Endodermal cell (in vitro differentiated cells): Measurements from ENCODE around the gene GNB1. TPM values are rescaled to one million over a fixed set of nuclear protein-coding genes. Genes with fewer than 3 reads are reported as not detected.

Source experiments
- DNase-seq: peaks from one replicate; pipeline ENCODE4 v3.0.0-alpha.2; 2017
- H3K27ac ChIP-seq: 2 replicates; pipeline ENCODE4 v1.5.1; 2013; ENCODE audit warnings: mild to moderate bottlenecking, low read depth, low read length, moderate library complexity
- H3K27me3 ChIP-seq: 2 replicates; pipeline ENCODE4 v1.6.1; 2013; ENCODE audit warnings: mild to moderate bottlenecking, low read length, moderate library complexity; ENCODE audit not compliant: insufficient read depth, control insufficient read depth, poor library complexity, severe bottlenecking
- H3K36me3 ChIP-seq: 2 replicates; pipeline ENCODE4 v1.7.0; 2013; ENCODE audit warnings: mild to moderate bottlenecking, low read length, moderate library complexity; ENCODE audit not compliant: control insufficient read depth, insufficient read depth
- H3K4me1 ChIP-seq: one replicate; pipeline ENCODE4 v1.7.0; 2013; ENCODE audit warnings: low read length; ENCODE audit not compliant: control insufficient read depth, insufficient read depth
- H3K4me3 ChIP-seq: 2 replicates; pipeline ENCODE4 v1.5.1; 2013; ENCODE audit warnings: mild to moderate bottlenecking, low read length, moderate library complexity
- H3K9ac ChIP-seq: 2 replicates; pipeline ENCODE4 v1.6.1; 2013; ENCODE audit warnings: mild to moderate bottlenecking, low read length, moderate library complexity; ENCODE audit not compliant: poor library complexity, severe bottlenecking; ENCODE audit errors: extremely low read depth
- H3K9me3 ChIP-seq: 2 replicates; pipeline ENCODE4 v1.6.1; 2013; ENCODE audit warnings: mild to moderate bottlenecking, low read length, moderate library complexity; ENCODE audit not compliant: control insufficient read depth
- H3K27ac Mint-ChIP-seq: 2 replicates; pipeline ENCODE4 v1.8.0; 2020; ENCODE audit warnings: mixed read lengths
- H3K27me3 Mint-ChIP-seq: 2 replicates; pipeline ENCODE4 v1.8.0; 2021; ENCODE audit warnings: mild to moderate bottlenecking, mixed read lengths; ENCODE audit not compliant: insufficient read depth
- H3K36me3 Mint-ChIP-seq: 2 replicates; pipeline ENCODE4 v1.8.0; 2020; ENCODE audit warnings: low read depth, mixed read lengths
- H3K4me1 Mint-ChIP-seq: 2 replicates; pipeline ENCODE4 v1.8.0; 2020; ENCODE audit warnings: mixed read lengths
- H3K4me3 Mint-ChIP-seq: 2 replicates; pipeline ENCODE4 v1.8.0; 2020; ENCODE audit warnings: mild to moderate bottlenecking, moderate library complexity, mixed read lengths
- H3K9me3 Mint-ChIP-seq: 2 replicates; pipeline ENCODE4 v1.8.0; 2020; ENCODE audit warnings: mild to moderate bottlenecking, mixed read lengths
- WGBS, 2 experiments: methylation state at CpG; one replicate each; pipeline versions ENCODE4 v1.1.5 to v1.1.7; 2013; ENCODE audit warnings: missing lambda C conversion rate in 2 of 2, mixed read lengths in 1 of 2; ENCODE audit not compliant: insufficient coverage in 1 of 2, insufficient read length in 1 of 2; 5-methylcytosine and 5-hydroxymethylcytosine counted together
- total RNA-seq, 2 donors: library from RNA; stranded (reverse); fragmentation: NEBNext Ultra II Directional in 1 of 2; extraction: Animal tissue kit (Norgen Biotek cat#: 25700) in 1 of 2; gene quantifications; 2 replicates in 1 of 2; 3 replicates in 1 of 2; pipeline ENCODE4 v1.2.1, GENCODE V29; 2021
- TF ChIP-seq, protein P1 (sequence below): fragments of 200-600 bp; sonication (generic); conservative IDR thresholded peaks from 2 replicates; pipeline ENCODE4 v1.5.0; 2021; ENCODE audit warnings: antibody characterized with exemption, mild to moderate bottlenecking

Gene GNB1
- total RNA-seq, 2 donors from 2014 or later: 369 to 371 TPM

DNA sequence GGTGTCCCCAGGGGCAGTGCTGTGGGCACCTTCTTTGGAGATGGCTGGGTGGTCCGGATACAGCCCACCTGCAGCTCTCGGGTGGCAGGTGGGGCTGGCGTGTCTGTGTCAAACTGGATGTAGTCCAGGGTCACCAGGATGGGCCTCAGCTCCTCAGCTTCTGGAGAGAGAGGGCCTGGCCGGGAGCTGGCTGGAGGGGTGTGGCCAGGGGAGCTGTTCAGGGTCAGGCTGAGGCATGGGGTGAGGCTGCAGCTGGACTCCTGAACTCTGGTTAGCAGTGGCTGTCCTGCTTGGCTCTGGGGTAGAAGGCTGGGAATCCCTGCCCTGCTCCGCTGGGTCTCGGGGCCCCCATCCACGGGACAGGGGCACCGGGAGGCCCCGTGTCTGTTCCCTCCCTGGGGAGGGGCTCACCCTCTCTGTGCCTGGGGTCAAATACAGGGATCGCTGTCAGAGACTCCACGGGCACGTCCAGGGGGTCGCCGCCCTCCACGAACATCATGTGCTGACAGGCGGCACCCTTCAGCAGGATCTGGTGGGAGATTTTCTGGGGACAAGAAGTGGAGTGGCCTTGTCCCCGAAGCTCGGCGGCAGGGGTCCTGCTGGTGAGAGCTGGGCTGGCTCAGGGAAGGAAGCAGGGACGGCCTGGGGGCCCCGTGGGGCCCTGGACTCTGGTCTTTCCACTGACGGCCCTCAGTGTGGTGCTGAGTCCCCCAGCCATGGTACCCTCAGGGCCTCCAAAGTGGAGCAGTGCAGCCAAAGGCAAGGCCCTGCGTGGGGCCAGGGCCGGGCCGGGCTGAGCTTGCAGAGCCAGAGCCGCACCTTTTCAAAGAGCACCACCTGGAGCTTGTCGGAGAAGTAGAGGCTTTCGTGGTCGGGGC, 32.3 kb upstream of the GNB1 start:
- TF ChIP-seq, protein P1, sequence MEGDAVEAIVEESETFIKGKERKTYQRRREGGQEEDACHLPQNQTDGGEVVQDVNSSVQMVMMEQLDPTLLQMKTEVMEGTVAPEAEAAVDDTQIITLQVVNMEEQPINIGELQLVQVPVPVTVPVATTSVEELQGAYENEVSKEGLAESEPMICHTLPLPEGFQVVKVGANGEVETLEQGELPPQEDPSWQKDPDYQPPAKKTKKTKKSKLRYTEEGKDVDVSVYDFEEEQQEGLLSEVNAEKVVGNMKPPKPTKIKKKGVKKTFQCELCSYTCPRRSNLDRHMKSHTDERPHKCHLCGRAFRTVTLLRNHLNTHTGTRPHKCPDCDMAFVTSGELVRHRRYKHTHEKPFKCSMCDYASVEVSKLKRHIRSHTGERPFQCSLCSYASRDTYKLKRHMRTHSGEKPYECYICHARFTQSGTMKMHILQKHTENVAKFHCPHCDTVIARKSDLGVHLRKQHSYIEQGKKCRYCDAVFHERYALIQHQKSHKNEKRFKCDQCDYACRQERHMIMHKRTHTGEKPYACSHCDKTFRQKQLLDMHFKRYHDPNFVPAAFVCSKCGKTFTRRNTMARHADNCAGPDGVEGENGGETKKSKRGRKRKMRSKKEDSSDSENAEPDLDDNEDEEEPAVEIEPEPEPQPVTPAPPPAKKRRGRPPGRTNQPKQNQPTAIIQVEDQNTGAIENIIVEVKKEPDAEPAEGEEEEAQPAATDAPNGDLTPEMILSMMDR: no peak
- no peaks in the 10 kb centered on the region for H3K36me3 ChIP-seq
- DNase-seq: no peak
- peaks cover 4% of the 10 kb centered on the region for H3K27me3 ChIP-seq
- H3K9ac ChIP-seq: no peak overlapping the region
- peaks cover 3% of the 10 kb centered on the region for H3K27me3 Mint-ChIP-seq
- H3K27ac ChIP-seq: no peak overlapping the region
- H3K9me3 Mint-ChIP-seq: peaks cover 2% of the 10 kb centered on the region
- no peak overlapping the region for H3K4me3 Mint-ChIP-seq
- no peak overlapping the region for H3K27ac Mint-ChIP-seq
- H3K4me1 ChIP-seq: no peaks in the 10 kb centered on the region
- 90 to 96% methylated on average over 13 to 29 of the region's 29 CpGs for WGBS, 2 experiments
- no peak overlapping the region for H3K4me3 ChIP-seq
- no peaks in the 10 kb centered on the region for H3K36me3 Mint-ChIP-seq
- H3K9me3 ChIP-seq: no peaks in the 10 kb centered on the region
- H3K4me1 Mint-ChIP-seq: no peaks in the 10 kb centered on the region

DNA sequence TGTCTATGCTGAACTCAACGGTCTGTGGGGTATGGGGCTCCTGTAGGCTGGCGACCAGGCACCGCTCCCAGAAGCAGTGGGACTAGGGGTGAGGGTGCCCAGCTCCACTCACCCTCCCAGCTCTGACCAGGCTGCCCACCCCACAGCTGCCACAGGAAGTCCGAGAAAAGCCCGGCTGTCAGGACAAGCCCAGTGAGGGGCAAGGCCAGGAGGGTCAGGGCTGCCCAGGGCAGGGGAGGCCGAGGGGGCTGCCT, 31.7 kb upstream of the GNB1 start:
- no peaks in the 10 kb centered on the region for H3K36me3 ChIP-seq
- Mint-ChIP-seq H3K27me3 (peaks cover 6% of the 10 kb centered on the region), H3K9me3 (peaks cover 2% of the 10 kb centered on the region), H3K4me3 (no peak overlapping the region), H3K27ac (no peak overlapping the region), H3K4me1 (no peaks in the 10 kb centered on the region), H3K36me3 (no peaks in the 10 kb centered on the region)
- H3K9ac ChIP-seq: no peak overlapping the region
- 80 to 94% methylated on average over 3 to 6 of the region's 6 CpGs for WGBS, 2 experiments
- no peaks in the 10 kb centered on the region for H3K4me1 ChIP-seq
- H3K4me3 ChIP-seq: no peak overlapping the region
- H3K27ac ChIP-seq: no peak overlapping the region
- TF ChIP-seq, protein P1: no peak
- H3K27me3 ChIP-seq: peaks cover 7% of the 10 kb centered on the region
- DNase-seq: no peak
- no peaks in the 10 kb centered on the region for H3K9me3 ChIP-seq

DNA sequence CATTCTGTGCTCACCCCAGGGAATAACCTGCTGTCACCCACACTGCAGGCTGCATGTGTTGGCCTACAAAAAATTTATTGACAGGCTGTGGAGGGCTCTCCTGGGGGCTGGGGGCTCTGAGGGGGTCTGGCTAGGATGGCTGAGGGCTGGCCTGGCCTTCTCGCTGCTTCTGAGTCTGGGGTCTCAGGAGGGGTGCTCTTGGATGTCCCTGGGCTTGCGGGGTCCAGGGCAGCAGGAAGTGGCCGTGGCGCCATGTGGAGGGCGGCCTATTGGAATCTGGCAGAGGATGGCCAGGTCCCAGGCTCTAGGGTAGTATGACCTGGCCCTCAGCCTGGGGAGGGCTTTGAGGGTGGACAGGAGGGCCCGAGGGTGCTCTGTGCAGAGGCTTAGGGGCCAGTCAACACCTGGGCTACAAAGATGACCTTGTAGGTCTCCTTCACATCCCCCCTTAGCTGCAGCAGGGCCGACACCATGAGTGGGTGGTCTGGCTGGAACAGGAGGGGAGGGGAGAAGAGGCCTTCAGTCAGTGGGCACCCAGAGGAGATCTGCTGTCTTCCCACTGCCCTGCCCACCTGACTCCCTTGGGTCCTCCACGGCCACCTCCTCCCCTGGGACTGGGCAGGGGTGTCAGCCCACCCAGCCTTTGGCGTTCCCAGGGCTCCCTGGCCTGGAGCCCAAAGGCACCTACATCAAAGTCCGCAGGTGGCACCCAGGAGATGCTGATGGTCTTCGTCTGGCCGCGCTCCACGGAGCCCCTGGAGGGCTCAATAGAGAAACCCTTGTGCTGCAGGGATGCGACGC, 31.2 kb upstream of the GNB1 start:
- TF ChIP-seq, protein P1: no peak
- Histone ChIP-seq H3K27ac (no peak overlapping the region), H3K4me3 (no peak overlapping the region), H3K4me1 (no peaks in the 10 kb centered on the region), H3K36me3 (no peaks in the 10 kb centered on the region), H3K27me3 (peaks cover 7% of the 10 kb centered on the region), H3K9me3 (no peaks in the 10 kb centered on the region), H3K9ac (no peak overlapping the region)
- H3K36me3 Mint-ChIP-seq: no peaks in the 10 kb centered on the region
- H3K4me3 Mint-ChIP-seq: no peak overlapping the region
- H3K4me1 Mint-ChIP-seq: no peaks in the 10 kb centered on the region
- DNase-seq: no peak
- H3K27me3 Mint-ChIP-seq: peaks cover 11% of the 10 kb centered on the region
- H3K27ac Mint-ChIP-seq: no peak overlapping the region
- 91 to 95% methylated on average over 8 to 16 of the region's 16 CpGs for WGBS, 2 experiments
- peaks cover 2% of the 10 kb centered on the region for H3K9me3 Mint-ChIP-seq
